GM21515 (cell line): Measurements from ENCODE around the gene AHI1.
"Not testable (repeated sequence)": the region's sequence is repeated elsewhere in the genome, so short reads cannot be mapped to it uniquely, and the experiment has no call there.

Experiments used
- ATAC-seq: cut with Tn5 transposase; IDR thresholded peaks from one replicate; pipeline ENCODE4 v1.9.1; 2021; ENCODE audit not compliant: unreplicated experiment

Gene AHI1

DNA sequence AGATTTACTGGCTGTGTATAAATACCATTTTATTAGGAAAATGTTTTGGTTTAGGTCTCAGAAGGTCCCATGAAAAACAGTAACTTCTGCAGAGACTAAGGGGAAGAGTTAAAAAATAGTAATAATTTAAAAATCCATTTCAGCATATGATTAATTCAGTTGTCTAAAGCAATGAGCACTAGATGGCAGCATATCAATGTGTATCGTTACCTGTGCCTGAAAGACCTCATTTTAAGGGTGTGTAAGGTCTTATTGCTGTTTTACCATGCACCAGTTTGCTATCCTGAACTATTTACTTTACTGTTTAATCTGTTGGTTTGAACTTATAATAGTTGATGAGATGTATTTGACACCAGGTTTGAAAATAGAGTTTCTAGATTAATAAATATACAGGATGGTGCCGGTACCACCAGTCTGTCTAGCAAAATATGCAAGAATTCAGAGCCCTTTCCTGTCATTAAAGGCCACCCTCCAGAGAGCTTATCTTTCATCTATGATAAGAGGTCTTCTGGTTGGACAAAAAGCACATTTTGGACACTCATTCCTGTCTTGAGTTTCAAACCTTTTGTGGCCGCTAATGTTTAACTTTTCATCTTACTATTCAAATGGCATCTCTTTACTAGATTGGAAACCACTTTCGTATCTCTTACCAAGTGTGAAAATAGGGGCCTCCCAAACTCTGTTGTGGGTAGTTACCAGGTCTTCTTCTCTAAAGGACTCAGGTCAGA lies 8.9 kb upstream of the AHI1 start:
- peak; percentile 75 for ATAC-seq

DNA sequence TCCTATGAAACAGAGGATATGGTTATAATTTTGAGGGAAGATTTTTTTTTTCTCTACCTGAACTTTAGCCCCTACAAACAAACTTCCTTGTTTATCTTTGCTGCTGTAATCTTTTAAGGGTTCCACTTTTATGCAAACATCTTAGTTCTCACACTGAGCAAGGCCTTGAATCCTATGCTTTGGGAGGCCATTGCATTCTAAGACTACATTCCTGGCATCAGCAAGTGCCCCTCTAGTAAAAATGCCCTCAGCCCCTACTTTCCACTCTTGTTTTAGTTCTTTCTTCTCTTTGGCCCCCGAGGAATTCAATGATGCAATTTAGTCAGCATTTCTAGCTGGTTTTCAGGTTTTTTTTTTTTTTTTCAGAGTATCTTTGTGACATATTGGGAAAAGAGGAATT lies 8.1 kb upstream of the AHI1 start:
- ATAC-seq = no peak

DNA sequence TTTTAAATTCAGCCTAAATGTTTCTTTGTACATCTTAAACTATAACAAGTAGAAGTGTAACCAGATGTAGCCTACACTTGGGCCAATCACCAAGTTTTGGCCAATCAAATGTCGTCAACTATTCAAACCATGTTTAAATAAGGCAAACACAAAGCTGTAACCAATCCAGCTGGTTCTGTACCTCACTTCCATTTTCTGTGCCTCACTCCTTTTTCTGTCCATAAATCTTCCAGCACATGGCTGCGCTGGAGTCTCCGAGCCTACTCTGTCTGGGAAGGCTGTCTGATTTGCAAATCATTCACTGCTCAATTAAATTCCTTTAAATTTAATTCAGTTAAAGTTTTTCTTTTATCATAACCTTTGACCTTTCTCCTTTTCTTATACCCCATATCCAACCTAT lies 7.7 kb upstream of the AHI1 start:
- ATAC-seq = no peak

DNA sequence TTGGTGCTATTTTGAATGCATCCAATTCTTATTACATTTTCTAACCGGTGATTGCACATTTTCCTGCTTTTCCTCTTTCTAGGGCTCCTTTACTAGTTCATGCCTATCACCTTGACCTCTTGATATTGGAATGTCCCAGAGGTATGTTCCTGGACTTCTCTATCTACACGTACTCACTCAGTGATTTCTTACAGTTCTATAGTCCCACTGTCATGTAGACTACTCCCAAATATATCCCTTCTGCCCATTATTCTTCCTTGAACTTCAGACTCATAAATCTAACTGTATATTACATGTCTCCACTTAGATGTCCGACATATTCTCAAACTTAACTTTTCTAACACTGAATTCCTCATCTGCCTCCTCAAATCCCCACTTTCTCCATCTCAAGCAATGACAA lies 7.2 kb upstream of the AHI1 start:
- no peak for ATAC-seq

DNA sequence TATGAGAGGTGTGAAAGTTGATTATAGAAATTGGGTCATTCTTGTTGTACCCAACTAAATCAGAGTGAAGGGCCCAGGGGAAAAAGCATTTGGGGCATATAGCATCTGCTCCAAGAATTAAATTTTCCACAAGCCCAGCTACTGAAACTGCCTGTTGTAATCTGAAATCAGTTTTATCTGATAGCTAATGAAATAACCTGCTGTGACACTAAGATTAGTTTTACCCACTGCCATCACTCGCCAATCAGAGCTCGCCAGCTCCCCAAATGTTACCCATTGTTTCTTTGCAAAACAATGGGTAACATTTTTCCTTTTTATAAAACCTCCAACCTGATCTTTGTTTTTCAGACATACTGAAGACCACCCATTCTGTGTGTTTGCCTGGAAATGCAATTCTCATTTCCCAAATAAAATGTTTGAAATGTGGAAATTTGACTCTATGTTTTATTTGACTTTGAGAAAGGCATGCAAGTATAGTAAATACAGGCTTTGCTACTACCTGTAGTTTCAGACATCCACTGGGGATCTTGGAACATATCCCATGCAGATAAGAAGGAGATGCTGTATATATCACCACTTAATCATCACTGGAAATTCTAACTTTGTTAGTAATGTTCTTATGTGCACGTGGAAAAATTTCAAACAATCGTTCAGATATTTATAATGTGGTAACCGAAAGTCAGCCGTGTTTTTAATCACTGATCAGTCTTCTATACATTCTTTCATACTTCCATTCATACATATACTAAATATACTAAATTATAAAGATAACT lies 6.3 kb upstream of the AHI1 start:
- ATAC-seq = no peak

DNA sequence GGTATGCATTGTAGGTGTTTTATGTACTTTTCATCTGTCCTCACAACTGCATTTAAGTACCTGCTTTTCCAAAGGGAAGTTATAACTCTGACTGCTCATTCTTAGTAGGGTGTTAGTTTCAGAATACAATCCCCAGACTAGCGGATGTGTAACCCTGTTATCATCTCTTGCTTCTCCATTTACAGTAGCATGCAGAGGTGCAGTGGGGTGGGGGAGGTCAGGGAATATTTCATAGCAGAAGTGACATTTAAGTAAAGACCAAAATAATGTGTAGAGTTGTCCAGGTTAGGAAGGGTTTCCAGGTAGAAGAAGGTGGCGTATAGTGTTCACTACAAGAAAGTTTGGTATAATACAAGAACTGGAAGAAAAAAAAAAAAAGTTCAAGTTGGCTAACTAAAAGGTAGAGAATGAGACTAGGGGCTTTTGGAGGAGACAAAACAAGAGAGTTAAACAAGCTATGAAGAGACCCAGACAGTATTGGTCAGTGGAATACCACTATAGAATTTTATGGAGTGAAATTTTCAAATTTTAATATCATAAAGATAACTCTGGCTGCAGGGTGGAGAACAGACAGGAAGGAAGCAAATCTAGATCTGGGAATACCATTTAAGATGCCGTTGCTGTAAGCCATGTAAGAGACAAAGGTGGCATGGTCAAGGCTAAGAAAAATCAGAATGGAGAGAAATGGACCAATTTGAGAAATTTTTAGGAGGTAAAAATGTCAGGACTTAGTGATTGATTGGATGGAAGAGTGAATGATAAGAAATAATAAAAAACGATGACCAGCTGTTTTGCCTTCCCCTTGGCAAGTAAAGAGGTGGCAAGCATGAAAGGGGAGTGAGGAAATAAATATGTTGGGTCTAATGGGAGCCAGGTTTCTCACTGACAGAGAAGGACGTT lies 2.2 kb upstream of the AHI1 start:
- ATAC-seq = no peak

DNA sequence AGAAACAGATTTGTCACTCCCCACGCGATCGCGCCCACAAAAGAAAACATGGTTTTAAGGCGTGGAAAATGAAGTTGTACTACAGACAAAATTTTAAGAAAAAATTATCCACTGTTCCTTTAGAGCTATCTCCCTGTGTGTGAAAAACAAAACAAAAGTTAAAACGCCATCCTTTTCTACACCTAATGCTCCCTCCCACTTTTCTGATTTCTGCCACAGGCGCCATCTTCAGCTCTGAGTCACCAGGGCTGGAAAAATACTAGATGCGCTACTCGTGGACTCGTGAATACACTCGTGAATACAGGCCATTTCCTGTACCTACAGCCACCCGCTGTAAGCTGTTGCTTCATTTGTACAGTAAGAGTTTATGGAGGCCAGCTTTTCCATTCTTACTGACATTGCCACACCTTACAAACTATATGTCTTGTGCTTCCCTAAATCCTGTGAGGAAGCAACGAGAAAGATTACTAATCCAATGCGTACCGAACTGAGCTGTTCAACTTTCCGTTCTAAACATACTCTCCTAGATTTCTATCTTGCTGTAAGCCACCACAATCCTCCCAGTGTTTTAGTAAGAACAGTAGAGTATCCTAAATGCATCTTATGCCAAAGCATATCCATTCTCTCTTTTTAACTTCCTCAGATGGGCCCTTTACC lies 773 bp upstream of the AHI1 start:
- ATAC-seq = no peak

DNA sequence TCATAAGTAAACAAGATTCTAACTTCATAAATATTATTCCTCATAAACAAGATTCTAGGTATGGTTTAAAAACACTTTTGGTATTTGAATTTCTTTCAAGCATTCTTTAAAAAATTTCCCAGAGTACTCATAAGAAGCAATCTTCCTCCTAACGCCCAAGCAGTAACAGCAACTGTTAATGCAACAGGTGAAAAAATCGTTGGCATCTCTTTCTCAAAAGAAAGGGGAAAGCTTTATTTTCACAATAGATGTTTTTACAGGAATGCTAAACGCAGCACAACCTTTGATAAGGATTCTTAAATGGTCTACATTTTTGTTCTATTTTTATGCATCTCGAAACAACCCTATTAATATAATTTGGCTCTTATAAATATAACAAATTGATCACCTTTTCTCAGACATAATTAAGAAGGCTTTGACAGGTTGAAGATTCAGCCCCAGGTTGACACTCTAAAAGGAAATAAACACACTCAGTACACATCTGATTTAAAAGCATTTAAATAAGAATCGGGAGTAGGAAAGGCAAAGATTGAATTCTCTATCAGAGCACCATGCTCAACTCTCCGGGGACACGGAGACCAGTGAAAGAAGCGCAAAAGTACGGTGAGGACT lies 634 bp downstream of the AHI1 start:
- ATAC-seq = no peak

DNA sequence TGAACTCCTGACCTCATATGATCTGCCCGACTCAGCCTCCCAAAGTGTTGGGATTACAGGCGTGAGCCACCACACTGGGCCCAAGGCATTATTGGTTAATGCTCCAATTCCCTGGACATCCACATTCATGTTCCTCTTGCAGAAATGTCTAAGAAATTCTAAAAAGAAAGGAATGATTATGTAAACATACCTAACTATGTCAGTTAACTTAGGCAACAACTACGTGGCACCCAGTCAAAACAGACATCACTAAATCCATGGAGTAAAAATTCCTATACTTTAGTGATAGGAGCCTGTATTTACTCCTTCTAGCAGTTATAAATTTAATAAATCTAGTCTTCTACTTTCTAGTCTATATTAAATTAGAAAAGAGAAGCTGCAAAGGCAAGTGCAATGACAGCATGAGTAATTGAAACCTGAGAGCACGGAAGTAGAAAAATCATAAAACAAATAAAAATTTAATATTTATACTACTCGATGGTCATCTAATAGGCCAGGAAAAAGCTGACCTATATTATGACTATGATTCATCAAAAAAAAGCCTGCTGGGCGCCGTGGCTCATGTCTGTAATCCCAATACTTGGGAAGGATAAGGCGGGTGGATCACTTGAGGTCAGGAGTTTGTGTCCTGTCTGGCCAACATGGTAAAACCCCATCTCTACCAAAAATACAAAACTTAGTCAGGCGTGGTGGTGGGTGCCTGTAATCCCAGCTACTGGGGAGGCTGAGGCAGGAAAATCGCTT lies 4.2 kb downstream of the AHI1 start:
- ATAC-seq = no peak

DNA sequence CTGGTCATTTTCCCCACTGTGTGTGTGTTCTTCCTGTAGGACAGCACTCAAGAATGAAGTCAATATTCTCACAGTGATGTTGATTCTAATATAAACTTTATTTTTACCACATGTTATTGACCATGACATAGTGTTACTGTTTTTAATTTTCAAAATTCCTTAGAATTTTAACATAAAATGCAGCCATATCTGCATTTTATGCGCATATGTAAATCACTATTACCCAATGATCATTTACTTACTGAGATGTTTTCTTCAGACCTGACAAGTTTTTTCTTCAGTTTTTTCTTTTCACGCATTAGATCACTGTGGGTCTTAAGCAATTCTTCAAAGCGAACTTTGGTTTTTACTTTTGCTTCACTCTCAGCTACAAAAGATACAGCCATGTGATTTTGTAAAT lies 7.2 kb downstream of the AHI1 start:
- no peak for ATAC-seq

DNA sequence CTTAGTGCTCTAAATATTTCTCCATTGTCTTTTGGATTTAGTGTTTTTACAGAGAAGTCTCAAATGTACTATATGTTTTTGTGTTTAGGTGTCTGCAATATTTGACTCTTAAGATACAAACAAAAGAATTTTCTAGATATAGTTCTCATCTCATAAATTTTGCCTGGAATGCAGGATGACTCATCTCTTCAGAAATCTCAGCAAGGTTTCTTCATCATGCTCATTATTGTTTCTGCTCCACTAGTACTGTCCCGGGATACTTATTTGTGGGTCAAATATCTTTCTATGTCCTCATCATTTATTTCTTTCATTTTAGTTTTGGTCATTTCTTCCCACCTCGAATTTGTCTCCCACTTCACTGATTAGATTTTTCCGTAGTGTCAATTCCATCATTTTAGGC lies 9.5 kb downstream of the AHI1 start:
- ATAC-seq = no peak

DNA sequence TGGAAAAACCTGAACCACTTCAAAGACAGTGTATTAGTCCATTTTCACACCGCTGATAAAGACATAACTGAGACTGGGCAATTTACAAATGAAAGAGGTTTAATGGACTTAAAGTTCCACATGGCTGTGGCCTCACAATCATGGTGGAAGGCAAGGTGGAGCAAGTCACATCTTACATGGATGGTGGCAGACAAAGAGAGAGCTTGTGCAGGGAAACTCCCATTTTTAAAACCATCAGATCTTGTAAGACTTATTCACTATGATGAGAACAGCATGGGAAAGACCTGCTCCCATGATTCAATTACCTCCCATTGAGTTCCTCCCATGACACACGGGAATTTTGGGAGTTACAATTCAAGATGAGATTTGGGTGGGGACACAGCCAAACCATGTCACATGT lies 13.6 kb downstream of the AHI1 start:
- not testable (repeated sequence) for ATAC-seq

DNA sequence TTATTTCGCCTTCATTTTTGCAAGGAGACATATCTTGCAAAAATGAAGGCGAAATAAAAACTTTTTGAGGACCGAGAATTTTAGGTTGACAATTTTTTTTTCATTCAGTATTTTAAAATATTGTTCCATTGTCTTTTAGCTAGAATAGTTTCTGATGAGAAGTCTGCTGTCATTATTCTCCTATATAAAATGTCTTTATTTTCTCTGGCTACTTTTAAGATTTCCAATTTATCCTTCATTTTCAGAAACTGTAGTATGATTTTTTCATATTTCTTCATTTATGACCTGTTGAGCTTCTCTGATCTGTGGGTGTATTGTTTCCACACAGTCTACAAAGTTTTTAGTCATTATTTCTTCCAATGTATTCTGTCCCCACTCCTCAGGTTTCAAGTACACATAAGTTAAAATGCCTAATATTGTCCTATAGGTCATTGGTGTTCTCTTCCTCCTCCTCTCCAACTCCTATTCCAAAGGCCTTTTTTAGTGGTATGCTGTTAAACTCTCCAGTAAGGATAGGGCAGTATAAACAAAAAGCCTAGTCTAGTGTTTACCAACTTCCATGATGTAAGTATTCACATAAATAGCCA lies 15.7 kb downstream of the AHI1 start:
- ATAC-seq = no peak

DNA sequence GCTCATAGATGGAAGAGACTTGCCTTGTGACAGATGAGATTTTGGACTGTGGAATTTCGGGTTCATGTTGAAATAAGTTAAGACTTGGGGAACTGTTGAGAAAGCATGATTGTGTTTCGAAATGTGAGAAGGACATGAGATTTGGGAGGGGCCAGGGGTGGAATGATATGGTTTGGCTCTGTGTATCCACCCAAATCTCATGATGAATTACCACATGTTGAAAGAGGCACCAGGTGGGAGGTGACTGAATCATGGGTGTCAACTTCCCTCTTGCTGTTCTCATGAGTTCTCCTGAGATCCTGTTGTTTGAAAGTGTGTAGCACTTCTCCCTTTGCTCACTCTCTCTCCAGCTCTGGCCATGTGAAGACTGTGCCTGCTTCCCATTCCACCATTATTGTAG lies 17.9 kb downstream of the AHI1 start:
- ATAC-seq = no peak

DNA sequence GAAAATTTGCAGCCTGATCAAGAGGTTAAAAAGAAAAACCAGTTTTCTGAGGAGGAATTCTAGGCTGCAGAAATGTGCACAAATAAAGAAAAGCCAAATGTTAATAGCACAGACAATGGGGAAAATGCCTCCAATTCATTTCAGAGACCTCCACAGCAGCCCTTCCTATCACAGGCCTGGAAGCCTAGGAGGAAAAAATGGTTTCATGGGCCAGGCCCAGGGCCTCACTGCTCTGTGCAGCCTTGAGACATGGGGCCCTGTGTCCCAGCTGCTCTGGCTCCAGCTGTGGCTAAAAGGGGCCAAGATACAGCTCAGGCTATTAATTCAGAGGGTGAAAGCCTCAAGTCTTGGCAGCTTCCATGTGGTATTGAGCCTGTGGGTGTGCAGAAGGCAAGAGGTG lies 18.9 kb downstream of the AHI1 start:
- no peak for ATAC-seq

DNA sequence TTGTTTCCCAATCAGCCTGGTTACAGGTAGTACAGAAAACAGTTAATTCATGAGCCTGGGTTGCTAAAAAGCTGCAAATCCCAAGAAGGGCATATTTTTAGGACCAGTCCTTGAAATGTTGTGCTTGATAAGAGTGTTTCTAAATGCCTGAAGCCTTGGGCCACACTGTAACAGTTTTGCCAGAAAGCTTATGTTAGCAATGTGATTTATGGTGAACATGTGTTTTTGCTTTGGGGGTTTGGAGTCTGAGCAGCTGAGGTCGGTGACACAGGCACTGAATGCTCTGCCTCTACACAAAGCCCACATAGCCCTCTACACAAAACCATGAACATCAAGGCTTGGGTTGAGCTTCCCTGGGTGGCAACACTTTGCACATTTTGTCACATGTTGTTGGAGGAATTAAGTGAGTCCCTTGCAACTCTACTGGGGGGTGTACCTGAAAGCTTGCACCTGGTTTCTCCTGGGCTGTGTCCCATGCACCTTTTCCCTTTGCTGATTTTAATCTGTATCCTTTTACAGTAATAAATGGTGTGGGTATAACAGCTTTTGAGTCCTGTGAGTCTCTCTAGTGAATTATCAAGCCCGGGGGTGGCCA lies 22.2 kb downstream of the AHI1 start:
- no peak for ATAC-seq

DNA sequence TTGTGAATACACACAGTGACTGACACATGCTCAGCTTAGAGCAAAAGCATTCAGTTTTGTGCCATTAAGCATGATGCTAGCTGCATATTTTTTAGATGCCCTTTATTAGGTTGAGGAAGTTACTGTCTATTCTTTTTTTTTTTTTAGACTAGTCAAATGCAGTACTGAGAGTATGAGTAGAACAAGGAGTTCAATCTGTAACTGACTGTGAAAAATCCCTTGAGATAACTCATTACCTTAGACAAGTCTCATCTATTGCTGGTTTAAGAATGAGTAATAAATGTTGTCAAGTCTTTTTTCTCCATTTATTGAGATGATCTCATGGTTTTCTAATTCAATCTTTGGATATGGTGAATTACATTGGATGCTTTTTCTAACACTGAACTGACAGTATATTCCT lies 23.2 kb downstream of the AHI1 start:
- no peak for ATAC-seq

DNA sequence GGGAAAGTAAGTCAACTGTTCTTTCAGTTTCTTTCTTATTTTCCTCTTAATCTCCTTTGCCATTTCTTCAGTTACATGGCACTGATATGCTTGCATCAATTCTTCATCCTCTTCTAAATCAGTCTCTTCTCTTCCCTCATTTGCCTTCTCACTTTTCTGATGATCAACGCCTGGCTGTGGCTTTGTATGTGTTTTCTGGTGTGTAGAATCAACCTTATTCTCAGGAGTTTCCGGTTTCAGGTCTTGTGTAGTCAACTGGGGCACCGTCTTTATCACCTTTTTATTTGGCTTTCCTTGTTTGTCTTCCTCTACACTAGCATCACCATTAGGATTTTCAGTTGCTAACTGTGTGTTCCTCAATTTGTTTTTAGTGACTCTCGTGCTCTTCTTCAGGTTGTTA lies 31.6 kb downstream of the AHI1 start:
- peak; percentile 27 for ATAC-seq

DNA sequence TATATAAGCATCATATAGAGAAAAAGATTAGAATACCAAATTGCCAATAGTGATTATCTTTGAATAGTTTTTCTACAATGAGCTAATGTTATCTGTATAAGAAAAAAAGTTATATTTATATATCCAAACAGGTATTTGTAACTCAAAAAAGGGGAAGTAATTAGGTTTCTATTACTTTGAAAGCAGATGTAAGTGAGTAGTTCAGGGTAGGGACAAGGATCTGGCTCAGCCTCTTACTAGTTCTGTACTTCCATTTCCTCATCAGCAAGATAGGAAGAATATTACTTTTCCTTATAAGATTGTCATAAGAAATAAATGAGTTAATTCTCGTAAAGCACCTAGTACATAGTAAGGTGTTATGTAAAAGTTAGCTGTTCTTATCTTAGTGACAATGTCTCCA lies 32.2 kb downstream of the AHI1 start:
- peak; percentile 82 for ATAC-seq
